ENCODE data around the gene SPINT2.

SPINT2 gene

GRCh38 chr19:38234615-38235014 is 29.8 kb upstream of the SPINT2 start:
- TF ChIP-seq CTCF (IDR thresholded peaks at IDR 0.05; ENCODE audit: control extremely low read depth, extremely low read depth, low read depth, missing control alignments) = no peak
- POLR2A ChIA-PET = interaction anchor here (0.7 kb wide), 1 partner anchor 48 kb away, joined by 6 read pairs; no protein-coding TSS in a partner anchor
- DNase-seq (ENCODE audit: extremely low spot score) = no peak
- CTCF ChIA-PET = interaction anchor here (0.6 to 7.3 kb wide), 21 partner anchors 10 to 1310 kb away, joined by 3 to 75 read pairs (median 4); partner anchors contain the start of genes CATSPERG, FAM98C and PSMD8

GRCh38 chr19:38239816-38240215 is 24.6 kb upstream of the SPINT2 start:
- ChIA-PET POLR2A (no interaction called here), CTCF (interaction anchor here (0.8 to 1.7 kb wide), 3 partner anchors 13 to 163 kb away, joined by 3 to 5 read pairs (median 3); partner anchors contain the start of gene FAM98C)
- TF ChIP-seq CTCF (IDR thresholded peaks at IDR 0.05; ENCODE audit: control extremely low read depth, extremely low read depth, low read depth, missing control alignments) = no peak

GRCh38 chr19:38243279-38243673 is 21.1 kb upstream of the SPINT2 start:
- no peak for TF ChIP-seq CTCF (IDR thresholded peaks at IDR 0.05; ENCODE audit: control extremely low read depth, extremely low read depth, low read depth, missing control alignments)
- no peak for DNase-seq (ENCODE audit: extremely low spot score)
- CTCF ChIA-PET = interaction anchor here (1.2 to 6.1 kb wide), 13 partner anchors 11 to 709 kb away, joined by 3 to 75 read pairs (median 10); partner anchors contain the start of genes FAM98C, GGN, PPP1R14A and PSMD8
- POLR2A ChIA-PET = no interaction called here

More at GRCh38 chr19:38239816-38240215, 24.6 kb upstream of the SPINT2 start:
- DNase-seq (ENCODE audit: extremely low spot score) = no peak

- ChIA-PET CTCF (interaction anchor here (0.7 to 6.1 kb wide), 11 partner anchors 8 to 344 kb away, joined by 3 to 75 read pairs (median 4); partner anchors contain the start of genes CATSPERG and PPP1R14A), POLR2A (interaction anchor here (0.6 kb wide), 1 partner anchor 90 kb away, joined by 4 read pairs; the partner anchor contains the start of gene CATSPERG)
- DNase-seq (ENCODE audit: extremely low spot score) = no peak
- TF ChIP-seq CTCF (IDR thresholded peaks at IDR 0.05; ENCODE audit: control extremely low read depth, extremely low read depth, low read depth, missing control alignments) = no peak
Measured at GRCh38 chr19:38245826-38246498, 18.4 kb upstream of the SPINT2 start.

GRCh38 chr19:38247126-38247525 is 17.2 kb upstream of the SPINT2 start:
- TF ChIP-seq CTCF (IDR thresholded peaks at IDR 0.05; ENCODE audit: control extremely low read depth, extremely low read depth, low read depth, missing control alignments) = no peak
- DNase-seq (ENCODE audit: extremely low spot score) = no peak
- ChIA-PET POLR2A (no interaction called here), CTCF (interaction anchor here (2.0 to 6.1 kb wide), 3 partner anchors 7 to 345 kb away, joined by 8 to 75 read pairs (median 31); partner anchors contain the start of gene PPP1R14A)

- ChIA-PET CTCF (interaction anchor here (6.1 kb wide), 1 partner anchor 16 kb away, joined by 75 read pairs; no protein-coding TSS in a partner anchor), POLR2A (interaction anchor here (0.5 kb wide), 1 partner anchor 88 kb away, joined by 3 read pairs; no protein-coding TSS in a partner anchor)
- DNase-seq (ENCODE audit: extremely low spot score) = no peak
- no peak for TF ChIP-seq CTCF (IDR thresholded peaks at IDR 0.05; ENCODE audit: control extremely low read depth, extremely low read depth, low read depth, missing control alignments)
Measured at GRCh38 chr19:38247734-38248268, 16.6 kb upstream of the SPINT2 start.
